Natural killer cell (primary cell): Measurements from ENCODE around the gene PIN4. TPM values are rescaled to one million over a fixed set of nuclear protein-coding genes. Genes with fewer than 3 reads are reported as not detected.
"Not testable (repeated sequence)": the region's sequence is repeated elsewhere in the genome, so short reads cannot be mapped to it uniquely, and the experiment has no call there.

Experiments used
- ATAC-seq, 3 donors: fragments of 150-1000 bp in 2 of 3; fragments of 200-7000 bp in 1 of 3; cut with Tn5 transposase; 1 replicate in 1 of 3; 2 replicates in 2 of 3; pipeline ENCODE4 v1.10.0; 2021; ENCODE audit warnings: mild to moderate bottlenecking in 2 of 3, moderate library complexity in 2 of 3
- DNase-seq, 2 donors: peaks; one replicate each; pipeline versions ENCODE4 v3.0.0 to v3.0.0-alpha.2; 2013 to 2021; ENCODE audit warnings: mixed read lengths in 1 of 2
- H3K27ac ChIP-seq: one replicate; pipeline ENCODE4 v1.5.1; 2013; ENCODE audit warnings: mild to moderate bottlenecking, low read length
- H3K27me3 ChIP-seq: one replicate; pipeline ENCODE4 v1.6.1; 2013; ENCODE audit warnings: low read length; ENCODE audit not compliant: control insufficient read depth, insufficient read depth
- H3K36me3 ChIP-seq: one replicate; pipeline ENCODE4 v1.6.1; 2013; ENCODE audit warnings: low read length; ENCODE audit not compliant: control insufficient read depth, insufficient read depth
- H3K4me1 ChIP-seq: one replicate; pipeline ENCODE4 v1.6.1; 2013; ENCODE audit warnings: low read length; ENCODE audit not compliant: control insufficient read depth, insufficient read depth
- H3K4me3 ChIP-seq: one replicate; pipeline ENCODE4 v1.5.1; 2013; ENCODE audit warnings: low read length
- H3K9me3 ChIP-seq: one replicate; pipeline ENCODE4 v1.6.1; 2013; ENCODE audit warnings: low read length; ENCODE audit not compliant: control insufficient read depth, insufficient read depth
- H3K27ac Mint-ChIP-seq, 2 donors: one replicate each; pipeline ENCODE4 v1.8.0; 2022; ENCODE audit warnings: mild to moderate bottlenecking in 2 of 2, mixed read lengths in 2 of 2, moderate library complexity in 1 of 2
- H3K27me3 Mint-ChIP-seq, 2 donors: one replicate each; pipeline ENCODE4 v1.8.0; 2022; ENCODE audit warnings: low read depth in 2 of 2, mixed read lengths in 2 of 2
- H3K36me3 Mint-ChIP-seq: one replicate; pipeline ENCODE4 v1.8.0; 2022; ENCODE audit warnings: mixed read lengths
- H3K4me1 Mint-ChIP-seq, 2 donors: one replicate each; pipeline ENCODE4 v1.8.0; 2022; ENCODE audit warnings: mixed read lengths in 2 of 2
- H3K4me3 Mint-ChIP-seq: one replicate; pipeline ENCODE4 v1.8.0; 2022; ENCODE audit warnings: mild to moderate bottlenecking, moderate library complexity, mixed read lengths
- H3K9me3 Mint-ChIP-seq, 2 donors: one replicate each; pipeline ENCODE4 v1.8.0; 2022; ENCODE audit warnings: mixed read lengths in 2 of 2
- WGBS: methylation state at CpG from one replicate; pipeline ENCODE4 v1.1.7; 2013; ENCODE audit warnings: missing lambda C conversion rate; ENCODE audit not compliant: insufficient coverage; 5-methylcytosine and 5-hydroxymethylcytosine counted together
- intact Hi-C: fragments of 100-400 bp; cut with micrococcal nuclease; formaldehyde crosslinking; loops from one replicate; pipeline ENCODE4 v1.14.2; 2022
- total RNA-seq, 4 donors: library from RNA; stranded (reverse); fragments of 120-200 nt in 1 of 4; gene quantifications; one replicate each; pipeline versions ENCODE4 v1.2.3 to v1.2.4, GENCODE V29; 2013 to 2022
- TF ChIP-seq, protein P1 (sequence below): fragments of 200-600 bp; IDR thresholded peaks from one replicate; pipeline ENCODE4 v1.8.0; 2022; ENCODE audit warnings: antibody characterized with exemption

Gene PIN4
- total RNA-seq, 3 donors from 2014 or later (not counting 1 experiment from before 2014, with no cell fraction given) = 5.6 to 6.2 (median 5.9) TPM

DNA sequence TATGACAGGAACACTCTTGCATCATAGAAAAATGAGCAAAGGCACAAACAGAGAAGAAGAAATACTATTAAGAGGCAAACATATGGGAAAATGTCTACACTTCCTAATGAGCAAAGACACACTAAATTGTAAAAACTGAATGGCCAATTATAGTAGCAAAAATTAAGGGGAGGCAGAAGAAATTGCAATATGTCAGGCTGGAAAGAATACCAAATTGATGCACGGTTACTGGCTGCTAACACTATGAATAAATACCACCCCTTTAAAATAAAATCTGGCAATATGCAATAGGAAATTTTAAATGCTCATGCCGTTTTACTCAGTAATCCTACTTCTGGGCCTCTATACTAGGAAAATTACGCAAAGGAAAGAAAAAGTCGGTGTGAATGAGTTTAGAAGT is 16.0 kb upstream of the PIN4 start:
- WGBS = no CpG with 5 or more reads among the region's 4 CpGs
- H3K4me3 ChIP-seq = no peak overlapping the region
- H3K27me3 Mint-ChIP-seq = no peaks in the 10 kb centered on the region

DNA sequence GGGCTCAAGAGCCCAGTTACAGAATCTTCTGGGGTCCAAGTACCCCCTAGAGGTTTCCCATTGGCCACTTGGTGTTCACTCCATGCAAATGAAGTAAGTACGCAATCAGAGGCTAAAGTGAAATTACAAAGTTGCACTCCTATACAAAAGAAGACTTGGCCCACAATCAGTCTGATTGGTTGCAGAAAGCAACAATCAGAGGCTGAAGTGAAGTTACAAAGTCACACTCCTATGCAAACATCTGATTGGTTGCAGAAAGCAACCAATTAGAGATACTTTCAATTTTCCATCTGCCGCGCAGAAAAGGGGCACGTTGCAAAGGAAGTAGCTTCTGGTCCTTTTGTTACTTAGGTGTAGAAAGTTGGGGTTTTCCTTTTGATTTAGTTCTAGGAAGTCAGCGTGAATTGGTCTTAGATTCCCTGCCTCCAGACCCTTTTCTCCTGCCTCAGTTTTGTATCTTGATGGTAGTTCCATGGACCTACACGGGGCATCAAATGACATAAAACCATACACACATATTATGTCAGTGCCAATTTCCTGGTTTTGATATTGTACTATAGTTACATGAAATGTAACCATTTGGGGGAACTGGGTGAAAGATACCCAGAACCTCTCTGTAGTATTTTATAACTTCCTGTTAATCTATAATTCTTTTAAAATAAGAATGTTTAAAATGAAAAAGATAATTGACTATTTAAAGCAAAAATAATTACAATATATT is 12.4 kb upstream of the PIN4 start:
- Mint-ChIP-seq H3K27ac (peak overlapping the region; percentile 73 to 80), H3K36me3 (no peaks in the 10 kb centered on the region), H3K4me1 (no peaks in the 10 kb centered on the region), H3K4me3 (peak overlapping the region; percentile 59), H3K9me3 (no peaks in the 10 kb centered on the region), H3K27me3 (no peaks in the 10 kb centered on the region)
- no peaks in the 10 kb centered on the region for H3K27me3 ChIP-seq
- no peaks in the 10 kb centered on the region for H3K9me3 ChIP-seq
- intact Hi-C loops = no loop called here
- H3K4me3 ChIP-seq = peak overlapping the region; percentile 32
- DNase-seq (peak in 1 of 2 donors; percentile 78), ATAC-seq (peak; percentile 88 to 90 (median 89))
- H3K36me3 ChIP-seq = no peaks in the 10 kb centered on the region
- TF ChIP-seq, protein P1, sequence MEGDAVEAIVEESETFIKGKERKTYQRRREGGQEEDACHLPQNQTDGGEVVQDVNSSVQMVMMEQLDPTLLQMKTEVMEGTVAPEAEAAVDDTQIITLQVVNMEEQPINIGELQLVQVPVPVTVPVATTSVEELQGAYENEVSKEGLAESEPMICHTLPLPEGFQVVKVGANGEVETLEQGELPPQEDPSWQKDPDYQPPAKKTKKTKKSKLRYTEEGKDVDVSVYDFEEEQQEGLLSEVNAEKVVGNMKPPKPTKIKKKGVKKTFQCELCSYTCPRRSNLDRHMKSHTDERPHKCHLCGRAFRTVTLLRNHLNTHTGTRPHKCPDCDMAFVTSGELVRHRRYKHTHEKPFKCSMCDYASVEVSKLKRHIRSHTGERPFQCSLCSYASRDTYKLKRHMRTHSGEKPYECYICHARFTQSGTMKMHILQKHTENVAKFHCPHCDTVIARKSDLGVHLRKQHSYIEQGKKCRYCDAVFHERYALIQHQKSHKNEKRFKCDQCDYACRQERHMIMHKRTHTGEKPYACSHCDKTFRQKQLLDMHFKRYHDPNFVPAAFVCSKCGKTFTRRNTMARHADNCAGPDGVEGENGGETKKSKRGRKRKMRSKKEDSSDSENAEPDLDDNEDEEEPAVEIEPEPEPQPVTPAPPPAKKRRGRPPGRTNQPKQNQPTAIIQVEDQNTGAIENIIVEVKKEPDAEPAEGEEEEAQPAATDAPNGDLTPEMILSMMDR = no peak
- peak overlapping the region; percentile 83 for H3K27ac ChIP-seq
- 0% methylated on average over 1 of the region's 6 CpGs for WGBS
- H3K4me1 ChIP-seq = no peaks in the 10 kb centered on the region

More for the DNA sequence above, 16.0 kb upstream of the PIN4 start:
- no peak overlapping the region for H3K4me3 Mint-ChIP-seq
- Histone ChIP-seq H3K36me3 (no peaks in the 10 kb centered on the region), H3K27ac (no peak overlapping the region), H3K9me3 (no peaks in the 10 kb centered on the region), H3K27me3 (no peaks in the 10 kb centered on the region), H3K4me1 (no peaks in the 10 kb centered on the region)
- intact Hi-C loops = no loop called here
- TF ChIP-seq, protein P1 = no peak
- no peaks in the 10 kb centered on the region for H3K9me3 Mint-ChIP-seq
- no peaks in the 10 kb centered on the region for H3K36me3 Mint-ChIP-seq
- no peak overlapping the region for H3K27ac Mint-ChIP-seq
- no peak for DNase-seq
- no peaks in the 10 kb centered on the region for H3K4me1 Mint-ChIP-seq
- no peak for ATAC-seq

DNA sequence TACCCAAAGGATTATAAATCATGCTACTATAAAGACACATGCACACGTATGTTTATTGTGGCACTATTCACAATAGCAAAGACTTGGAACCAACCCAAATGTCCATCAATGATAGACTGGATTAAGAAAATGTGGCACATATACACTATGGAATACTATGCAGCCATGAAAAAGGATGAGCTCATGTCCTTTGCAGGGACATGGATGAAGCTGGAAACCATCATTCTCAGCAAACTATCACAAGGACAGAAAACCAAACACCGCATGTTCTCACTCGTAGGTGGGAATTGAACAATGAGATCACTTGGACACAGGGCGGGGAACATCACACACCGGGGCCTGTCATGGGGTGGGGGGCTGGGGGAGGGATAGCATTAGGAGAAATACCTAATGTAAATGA is 5.3 kb upstream of the PIN4 start:
- 100% methylated on average over 2 of the region's 5 CpGs for WGBS
- intact Hi-C loops = not testable (repeated sequence)

DNA sequence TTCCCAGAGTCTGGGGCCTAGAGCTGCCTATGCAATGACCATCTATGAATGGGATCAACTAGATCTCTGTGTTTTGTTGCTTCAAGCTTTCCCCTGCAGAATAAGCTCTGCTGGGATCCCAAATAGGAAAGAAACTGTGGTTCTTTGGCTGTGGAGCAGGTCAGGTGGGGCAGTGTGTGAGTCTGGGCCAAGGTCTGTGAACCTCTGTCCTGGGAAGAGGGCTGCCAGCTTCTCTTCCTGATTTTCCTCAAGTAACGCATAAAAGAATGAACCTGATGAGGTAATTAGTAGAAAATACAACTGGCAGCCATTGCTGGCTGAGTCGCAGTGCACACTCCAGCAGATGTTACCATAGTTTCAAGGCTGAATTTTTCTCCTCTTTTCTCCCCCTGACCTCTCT is 4.6 kb upstream of the PIN4 start:
- TF ChIP-seq, protein P1 = no peak
- H3K27ac ChIP-seq = no peak overlapping the region
- H3K4me3 ChIP-seq = no peak overlapping the region
- no peaks in the 10 kb centered on the region for H3K36me3 ChIP-seq
- H3K36me3 Mint-ChIP-seq = no peaks in the 10 kb centered on the region
- no peaks in the 10 kb centered on the region for H3K27me3 Mint-ChIP-seq
- peaks cover 0 to 4% of the 10 kb centered on the region in 2 donors for H3K4me1 Mint-ChIP-seq
- no peaks in the 10 kb centered on the region for H3K9me3 Mint-ChIP-seq
- no peaks in the 10 kb centered on the region for H3K9me3 ChIP-seq
- DNase-seq (no peak), ATAC-seq (no peak)
- no peak overlapping the region for H3K4me3 Mint-ChIP-seq
- H3K27me3 ChIP-seq = no peaks in the 10 kb centered on the region
- intact Hi-C loops = no loop called here
- WGBS = 78% methylated on average over 1 of the region's 2 CpGs
- peaks cover 5% of the 10 kb centered on the region for H3K4me1 ChIP-seq
- H3K27ac Mint-ChIP-seq = no peak overlapping the region

More for the DNA sequence above, 5.3 kb upstream of the PIN4 start:
- not testable (repeated sequence) for H3K27me3 ChIP-seq, H3K27me3 Mint-ChIP-seq, H3K9me3 Mint-ChIP-seq, H3K27ac ChIP-seq, H3K4me3 ChIP-seq, H3K36me3 ChIP-seq, H3K36me3 Mint-ChIP-seq, ATAC-seq, H3K4me1 ChIP-seq, H3K27ac Mint-ChIP-seq, DNase-seq, H3K9me3 ChIP-seq, H3K4me3 Mint-ChIP-seq, H3K4me1 Mint-ChIP-seq
